Osteoblast (primary cell): ENCODE measurements around the gene RHCE. TPM values are rescaled to one million over a fixed set of nuclear protein-coding genes. Genes with fewer than 3 reads are reported as not detected.

Source experiments
- DNase-seq: peaks from one replicate; pipeline ENCODE4 v3.0.0; 2011; ENCODE audit warnings: low spot score, mixed read lengths; ENCODE audit not compliant: insufficient read length; ENCODE audit errors: missing footprints
- H2AFZ ChIP-seq: 2 replicates; pipeline ENCODE4 v1.6.0; 2011; ENCODE audit warnings: mild to moderate bottlenecking, low read length
- H3K27ac ChIP-seq: 2 replicates; pipeline ENCODE4 v1.5.1; 2011; ENCODE audit warnings: mild to moderate bottlenecking, low read depth, low read length, moderate library complexity
- H3K27me3 ChIP-seq: 2 replicates; pipeline ENCODE4 v1.6.0; 2012; ENCODE audit warnings: mild to moderate bottlenecking, control low read depth, inconsistent platforms, low read length, moderate library complexity; ENCODE audit not compliant: insufficient read depth
- H3K36me3 ChIP-seq: 2 replicates; pipeline ENCODE4 v1.5.1; 2011; ENCODE audit warnings: mild to moderate bottlenecking, low read length, control low read depth, moderate library complexity; ENCODE audit not compliant: insufficient read depth
- H3K4me1 ChIP-seq: 2 replicates; pipeline ENCODE4 v1.5.1; 2011; ENCODE audit warnings: mild to moderate bottlenecking, low read length, control low read depth, moderate library complexity; ENCODE audit not compliant: insufficient read depth
- H3K4me2 ChIP-seq: 2 replicates; pipeline ENCODE4 v1.6.0; 2011; ENCODE audit warnings: mild to moderate bottlenecking, low read length; ENCODE audit not compliant: insufficient read depth
- H3K4me3 ChIP-seq: fragments of 200-600 bp; sonication (generic); 3 replicates; pipeline ENCODE4 v1.5.1; 2012; ENCODE audit warnings: mild to moderate bottlenecking, low read length, inconsistent platforms; ENCODE audit not compliant: insufficient read depth
- H3K79me2 ChIP-seq: 2 replicates; pipeline ENCODE4 v1.6.0; 2012; ENCODE audit warnings: mild to moderate bottlenecking, low read length, control low read depth, inconsistent platforms; ENCODE audit not compliant: insufficient read depth
- H3K9me3 ChIP-seq: 2 replicates; pipeline ENCODE4 v1.5.1; 2011; ENCODE audit warnings: low read depth, low read length, control low read depth
- H4K20me1 ChIP-seq: 2 replicates; pipeline ENCODE4 v1.6.0; 2012; ENCODE audit warnings: mild to moderate bottlenecking, low read length, control low read depth; ENCODE audit not compliant: insufficient read depth
- total RNA-seq: library from RNA; depleted of rRNA; stranded (reverse); fragments of >200 nt; gene quantifications from 2 replicates; pipeline ENCODE4 v1.2.3, GENCODE V29; 2012
- TF ChIP-seq, protein P1 (sequence below): IDR thresholded peaks from 2 replicates; pipeline ENCODE4 v1.5.1; 2011; ENCODE audit warnings: mild to moderate bottlenecking, low read depth, low read length, moderate library complexity; ENCODE audit errors: extremely low read depth

Gene RHCE
- total RNA-seq, 1 donor: 0.72 TPM

DNA sequence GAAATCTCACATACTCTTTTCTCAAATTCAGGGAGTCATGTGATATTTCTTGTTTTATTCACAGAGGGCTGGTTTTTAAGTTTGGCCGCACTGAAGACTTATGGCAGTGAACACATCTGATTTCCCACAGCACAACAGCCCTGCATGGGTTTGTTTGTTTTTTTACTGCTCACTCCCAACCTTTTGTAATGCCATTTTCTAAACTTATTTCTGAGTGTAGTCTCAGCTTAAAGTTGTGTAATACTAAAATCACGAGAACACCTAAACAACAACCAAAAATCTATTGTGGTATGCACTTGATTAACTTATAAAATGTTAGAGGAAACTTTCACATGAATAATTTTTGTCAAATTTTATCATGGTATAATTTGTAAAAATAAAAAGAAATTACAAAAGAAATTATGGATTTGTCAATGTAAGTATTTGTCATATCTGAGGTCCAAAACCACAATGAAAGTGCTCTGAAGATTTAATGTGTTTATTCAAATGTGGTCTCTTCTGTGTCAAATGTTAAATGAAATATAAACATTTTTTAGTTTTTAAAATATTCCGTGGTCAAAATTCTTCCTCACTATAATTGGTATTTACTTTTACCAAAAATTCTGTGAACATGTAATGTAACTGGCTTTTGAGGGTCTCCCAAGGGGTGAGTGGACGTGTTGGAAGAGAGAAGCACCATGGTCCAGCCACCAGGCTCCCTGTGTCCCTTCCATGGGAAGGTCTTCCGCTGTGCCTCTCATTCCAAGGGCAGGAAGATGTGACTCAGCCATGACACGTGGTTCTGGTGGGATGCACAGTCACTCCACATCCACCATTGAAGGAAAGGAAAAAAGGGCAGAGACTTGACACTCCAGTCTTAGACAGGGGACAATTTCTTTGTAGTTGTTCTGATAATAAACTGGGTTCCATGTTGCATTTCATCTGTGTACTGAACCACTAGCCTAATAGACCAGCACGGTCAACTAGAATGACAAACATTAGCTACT is 59.7 kb downstream of the RHCE start:
- DNase-seq: peak; percentile 76
- H3K27ac ChIP-seq: peak overlapping the region; percentile 77
- peak overlapping the region; percentile 41 for H3K4me2 ChIP-seq

DNA sequence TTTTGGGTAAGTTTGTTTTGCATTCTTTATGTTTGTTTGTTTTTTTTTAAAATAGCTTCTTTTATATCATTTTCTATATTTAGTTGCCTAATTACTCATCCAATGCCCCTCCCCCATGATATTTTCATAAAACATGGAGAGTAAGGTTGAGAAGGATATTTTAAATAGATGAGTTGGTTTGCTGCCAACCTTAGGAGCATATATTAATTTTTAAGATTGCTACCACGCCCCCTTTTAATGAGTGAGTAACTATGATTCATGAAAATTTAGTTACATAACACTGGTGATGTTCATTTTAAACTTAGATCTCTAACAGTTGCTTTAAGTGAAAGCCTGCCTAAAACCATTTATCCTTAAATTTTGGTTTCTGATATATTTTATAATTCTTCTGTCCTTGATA is 63.8 kb downstream of the RHCE start:
- Histone ChIP-seq H3K4me3 (no peak overlapping the region), H3K9me3 (no peaks in the 10 kb centered on the region), H3K79me2 (peaks cover 31% of the 10 kb centered on the region), H3K27ac (peak overlapping the region; percentile 29), H3K36me3 (peaks cover 56% of the 10 kb centered on the region), H3K27me3 (no peaks in the 10 kb centered on the region), H3K4me1 (peaks cover 37% of the 10 kb centered on the region), H2AFZ (no peak overlapping the region), H3K4me2 (no peak overlapping the region), H4K20me1 (no peaks in the 10 kb centered on the region)
- peak; percentile 26 for DNase-seq
- TF ChIP-seq, protein P1, sequence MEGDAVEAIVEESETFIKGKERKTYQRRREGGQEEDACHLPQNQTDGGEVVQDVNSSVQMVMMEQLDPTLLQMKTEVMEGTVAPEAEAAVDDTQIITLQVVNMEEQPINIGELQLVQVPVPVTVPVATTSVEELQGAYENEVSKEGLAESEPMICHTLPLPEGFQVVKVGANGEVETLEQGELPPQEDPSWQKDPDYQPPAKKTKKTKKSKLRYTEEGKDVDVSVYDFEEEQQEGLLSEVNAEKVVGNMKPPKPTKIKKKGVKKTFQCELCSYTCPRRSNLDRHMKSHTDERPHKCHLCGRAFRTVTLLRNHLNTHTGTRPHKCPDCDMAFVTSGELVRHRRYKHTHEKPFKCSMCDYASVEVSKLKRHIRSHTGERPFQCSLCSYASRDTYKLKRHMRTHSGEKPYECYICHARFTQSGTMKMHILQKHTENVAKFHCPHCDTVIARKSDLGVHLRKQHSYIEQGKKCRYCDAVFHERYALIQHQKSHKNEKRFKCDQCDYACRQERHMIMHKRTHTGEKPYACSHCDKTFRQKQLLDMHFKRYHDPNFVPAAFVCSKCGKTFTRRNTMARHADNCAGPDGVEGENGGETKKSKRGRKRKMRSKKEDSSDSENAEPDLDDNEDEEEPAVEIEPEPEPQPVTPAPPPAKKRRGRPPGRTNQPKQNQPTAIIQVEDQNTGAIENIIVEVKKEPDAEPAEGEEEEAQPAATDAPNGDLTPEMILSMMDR: no peak

More for the DNA sequence above, 59.7 kb downstream of the RHCE start:
- Histone ChIP-seq H4K20me1 (no peaks in the 10 kb centered on the region), H3K27me3 (no peaks in the 10 kb centered on the region), H3K9me3 (no peaks in the 10 kb centered on the region), H3K4me1 (peaks cover 41% of the 10 kb centered on the region), H3K79me2 (peaks cover 17% of the 10 kb centered on the region), H2AFZ (no peak overlapping the region), H3K4me3 (no peak overlapping the region), H3K36me3 (peaks cover 29% of the 10 kb centered on the region)
- TF ChIP-seq, protein P1: no peak

DNA sequence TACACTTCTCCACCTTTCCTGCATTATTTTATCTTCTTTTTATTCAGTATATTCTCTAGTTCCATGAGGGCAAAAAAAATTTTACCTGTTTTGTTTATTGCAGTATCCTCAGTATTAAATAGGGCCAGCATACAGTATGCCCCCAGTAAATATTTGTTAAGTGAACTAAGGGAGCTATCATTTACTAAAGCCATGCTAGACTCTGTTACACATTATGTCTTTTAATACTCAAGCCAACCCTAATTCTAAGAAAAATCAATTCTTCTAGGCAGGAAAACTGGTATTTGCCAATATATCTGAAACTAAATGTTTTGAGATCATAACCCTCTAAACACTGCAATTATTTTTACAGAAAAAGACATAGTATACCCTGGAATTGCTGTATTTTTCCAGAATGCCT is 64.2 kb downstream of the RHCE start:
- peaks cover 32% of the 10 kb centered on the region for H3K79me2 ChIP-seq
- no peak overlapping the region for H3K4me3 ChIP-seq
- peak overlapping the region; percentile 29 for H3K27ac ChIP-seq
- H3K4me2 ChIP-seq: no peak overlapping the region
- no peak overlapping the region for H2AFZ ChIP-seq
- no peaks in the 10 kb centered on the region for H3K9me3 ChIP-seq
- H3K27me3 ChIP-seq: no peaks in the 10 kb centered on the region
- peaks cover 55% of the 10 kb centered on the region for H3K36me3 ChIP-seq
- no peaks in the 10 kb centered on the region for H4K20me1 ChIP-seq
- no peak for DNase-seq
- H3K4me1 ChIP-seq: peaks cover 33% of the 10 kb centered on the region
- TF ChIP-seq, protein P1: no peak

DNA sequence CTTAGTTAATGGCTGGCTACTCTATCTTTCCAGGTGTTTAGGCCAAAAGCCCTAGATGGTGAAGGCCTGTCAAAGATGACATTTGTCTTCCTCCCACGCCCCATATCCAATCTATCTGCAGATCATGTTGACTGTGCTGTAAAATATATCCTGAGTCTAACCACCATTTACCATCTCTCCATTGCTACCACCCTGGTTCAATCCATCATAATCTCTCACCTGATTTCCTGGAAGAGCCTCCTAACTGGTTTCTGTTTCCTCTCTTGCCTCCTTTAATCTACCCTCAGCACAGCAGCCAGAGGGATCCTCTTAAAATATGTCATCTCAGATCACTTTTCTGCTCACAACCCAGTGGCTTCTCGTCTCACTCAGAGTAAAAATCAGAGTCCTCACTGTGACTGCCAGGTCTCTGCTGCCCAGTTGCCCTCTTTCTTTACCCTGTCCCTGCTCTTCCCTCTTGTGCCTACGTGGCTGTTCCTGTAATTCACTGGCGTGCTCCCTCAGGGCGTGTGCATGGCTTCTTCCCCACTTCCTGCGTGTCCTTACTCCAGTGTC is 64.7 kb downstream of the RHCE start:
- Histone ChIP-seq H3K4me1 (peaks cover 28% of the 10 kb centered on the region), H3K4me3 (no peak overlapping the region), H3K36me3 (peaks cover 57% of the 10 kb centered on the region), H4K20me1 (no peaks in the 10 kb centered on the region), H2AFZ (no peak overlapping the region), H3K27me3 (no peaks in the 10 kb centered on the region), H3K79me2 (peaks cover 37% of the 10 kb centered on the region), H3K9me3 (no peaks in the 10 kb centered on the region), H3K4me2 (no peak overlapping the region), H3K27ac (peak overlapping the region; percentile 29)
- DNase-seq: no peak
- TF ChIP-seq, protein P1: no peak
